Parathyroid adenoma (tissue), 2 donors: ENCODE measurements around the gene CREBZF.
"Not testable (repeated sequence)": the region's sequence is repeated elsewhere in the genome, so short reads cannot be mapped to it uniquely, and the experiment has no call there.

ENCODE experiments used
- H2AFZ ChIP-seq: fragments of 300-600 bp; sonication (generic); one replicate; pipeline ENCODE4 v1.7.0; 2017; ENCODE audit warnings: antibody characterized with exemption, mild to moderate bottlenecking
- H3K27ac ChIP-seq: fragments of 300-600 bp; sonication (generic); one replicate; pipeline ENCODE4 v1.7.0; 2017
- H3K27me3 ChIP-seq: fragments of 300-600 bp; sonication (generic); one replicate; pipeline ENCODE4 v1.7.0; 2017; ENCODE audit warnings: low read length; ENCODE audit not compliant: control insufficient read depth, insufficient read depth
- H3K36me3 ChIP-seq: fragments of 300-600 bp; sonication (generic); one replicate; pipeline ENCODE4 v1.7.0; 2017; ENCODE audit warnings: low read length; ENCODE audit not compliant: control insufficient read depth, insufficient read depth
- H3K4me1 ChIP-seq: fragments of 300-600 bp; sonication (generic); one replicate; pipeline ENCODE4 v1.7.0; 2017; ENCODE audit warnings: control low read depth
- H3K4me2 ChIP-seq: fragments of 300-600 bp; sonication (generic); one replicate; pipeline ENCODE4 v1.7.0; 2017; ENCODE audit warnings: low read length
- H3K4me3 ChIP-seq: fragments of 300-600 bp; sonication (generic); one replicate; pipeline ENCODE4 v1.7.0; 2017; ENCODE audit warnings: low read depth, low read length
- H3K79me2 ChIP-seq: fragments of 300-600 bp; sonication (generic); one replicate; pipeline ENCODE4 v1.7.0; 2017; ENCODE audit warnings: control low read depth
- H3K9ac ChIP-seq: fragments of 300-600 bp; sonication (generic); one replicate; pipeline ENCODE4 v1.7.0; 2017; ENCODE audit warnings: mild to moderate bottlenecking
- H3K9me3 ChIP-seq: fragments of 300-600 bp; sonication (generic); one replicate; pipeline ENCODE4 v1.7.0; 2017; ENCODE audit warnings: low read length; ENCODE audit not compliant: control insufficient read depth
- CTCF ChIP-seq: fragments of 300-600 bp; sonication (generic); IDR thresholded peaks from one replicate; pipeline ENCODE4 v1.7.0; 2017; ENCODE audit warnings: antibody characterized with exemption, mild to moderate bottlenecking
- donor health status: primary hyperparathyroidism.

CREBZF gene

GRCh38 chr11:85672105-85672902 lies 7.4 kb upstream of the CREBZF start:
- Histone ChIP-seq H3K27ac (no peak overlapping the region), H3K27me3 (no peaks in the 10 kb centered on the region), H3K4me1 (no peaks in the 10 kb centered on the region), H2AFZ (no peak overlapping the region), H3K4me2 (no peak overlapping the region), H3K9ac (no peak overlapping the region), H3K4me3 (no peak overlapping the region), H3K36me3 (no peaks in the 10 kb centered on the region), H3K9me3 (no peaks in the 10 kb centered on the region), H3K79me2 (no peaks in the 10 kb centered on the region)
- no peak for TF ChIP-seq CTCF

- not testable (repeated sequence) for H3K4me2 ChIP-seq, H3K36me3 ChIP-seq, H3K4me3 ChIP-seq, H3K9ac ChIP-seq, H2AFZ ChIP-seq, H3K27me3 ChIP-seq, H3K9me3 ChIP-seq, H3K4me1 ChIP-seq, H3K79me2 ChIP-seq, H3K27ac ChIP-seq
These were observed 6.2 kb upstream of the CREBZF start for GRCh38 chr11:85670949-85671663.

- no peak for TF ChIP-seq CTCF
- Histone ChIP-seq H3K79me2 (no peaks in the 10 kb centered on the region), H3K4me3 (no peak overlapping the region), H3K36me3 (no peaks in the 10 kb centered on the region), H3K27ac (no peak overlapping the region), H3K9me3 (no peaks in the 10 kb centered on the region), H3K27me3 (no peaks in the 10 kb centered on the region), H3K4me1 (peaks cover 3% of the 10 kb centered on the region), H2AFZ (no peak overlapping the region), H3K4me2 (no peak overlapping the region), H3K9ac (no peak overlapping the region)
These were observed 3.2 kb upstream of the CREBZF start for GRCh38 chr11:85668157-85668556.

- Histone ChIP-seq H3K4me2 (no peak overlapping the region), H3K4me1 (peaks cover 3% of the 10 kb centered on the region), H3K9me3 (no peaks in the 10 kb centered on the region), H3K9ac (no peak overlapping the region), H3K4me3 (no peak overlapping the region), H2AFZ (no peak overlapping the region), H3K36me3 (no peaks in the 10 kb centered on the region), H3K27ac (no peak overlapping the region), H3K79me2 (no peaks in the 10 kb centered on the region), H3K27me3 (no peaks in the 10 kb centered on the region)
- TF ChIP-seq CTCF: no peak
These were observed 1.8 kb upstream of the CREBZF start for GRCh38 chr11:85666687-85667086.

- no peak overlapping the region for H3K27ac ChIP-seq
- peaks cover 2% of the 10 kb centered on the region for H3K79me2 ChIP-seq
- no peaks in the 10 kb centered on the region for H3K27me3 ChIP-seq
- H3K4me3 ChIP-seq: no peak overlapping the region
- H3K4me1 ChIP-seq: peaks cover 6% of the 10 kb centered on the region
- peak overlapping the region; percentile 84 for H2AFZ ChIP-seq
- no peak for TF ChIP-seq CTCF
- no peak overlapping the region for H3K9ac ChIP-seq
- H3K4me2 ChIP-seq: no peak overlapping the region
- no peaks in the 10 kb centered on the region for H3K9me3 ChIP-seq
- no peaks in the 10 kb centered on the region for H3K36me3 ChIP-seq
These were observed 804 bp upstream of the CREBZF start for GRCh38 chr11:85665733-85666132.
